ENCODE data around the gene CLIC2.

The CLIC2 gene

GRCh38 chrX:155262970-155263754, 71.3 kb downstream of the CLIC2 start:
- no peak for DNase-seq

- DNase-seq = no peak
Observed at GRCh38 chrX:155259752-155260151, 74.7 kb downstream of the CLIC2 start.

DNA sequence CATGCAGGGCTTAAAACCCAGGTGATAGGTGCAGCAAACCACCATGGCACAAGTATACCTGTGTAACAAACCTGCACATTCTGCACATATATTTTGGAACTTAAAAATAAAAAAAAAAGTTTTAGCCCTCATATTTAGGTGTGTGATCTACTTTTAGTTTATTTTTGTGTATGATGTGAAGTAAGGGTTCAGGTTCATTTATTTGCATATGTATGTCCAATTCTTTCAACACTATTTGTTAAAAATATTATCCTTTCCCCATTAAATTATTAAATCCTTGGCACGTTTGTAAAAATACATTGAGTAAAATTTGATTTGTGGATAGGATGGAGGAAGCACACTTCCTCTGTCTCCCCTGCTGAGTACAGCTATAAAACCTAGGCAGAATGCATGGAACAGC, 83.0 kb downstream of the CLIC2 start:
- no peak for DNase-seq

- no peak for DNase-seq
Observed at GRCh38 chrX:155247497-155247896, 86.9 kb downstream of the CLIC2 start.

DNA sequence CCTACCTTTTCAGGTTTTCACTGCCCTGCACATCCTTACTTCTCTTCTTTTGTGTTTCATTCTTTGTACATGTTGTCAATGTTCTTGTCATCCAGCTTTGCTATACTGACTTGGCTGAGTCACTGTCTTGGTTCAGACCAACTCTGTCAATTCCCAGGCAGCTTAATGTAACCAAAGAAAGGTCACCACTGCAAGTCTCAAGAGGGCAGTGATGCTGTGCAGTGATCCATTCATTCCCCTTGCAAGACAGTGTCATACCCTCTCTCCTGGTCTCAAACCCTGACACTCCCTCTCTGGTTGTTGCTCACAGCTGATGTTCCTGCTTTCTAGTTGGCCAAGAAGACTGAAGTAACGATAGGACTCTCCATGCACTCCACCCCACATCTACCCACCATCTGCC, 87.7 kb downstream of the CLIC2 start:
- DNase-seq = no peak

- no peak for DNase-seq
Observed at GRCh38 chrX:155242300-155242699, 92.1 kb downstream of the CLIC2 start.

DNA sequence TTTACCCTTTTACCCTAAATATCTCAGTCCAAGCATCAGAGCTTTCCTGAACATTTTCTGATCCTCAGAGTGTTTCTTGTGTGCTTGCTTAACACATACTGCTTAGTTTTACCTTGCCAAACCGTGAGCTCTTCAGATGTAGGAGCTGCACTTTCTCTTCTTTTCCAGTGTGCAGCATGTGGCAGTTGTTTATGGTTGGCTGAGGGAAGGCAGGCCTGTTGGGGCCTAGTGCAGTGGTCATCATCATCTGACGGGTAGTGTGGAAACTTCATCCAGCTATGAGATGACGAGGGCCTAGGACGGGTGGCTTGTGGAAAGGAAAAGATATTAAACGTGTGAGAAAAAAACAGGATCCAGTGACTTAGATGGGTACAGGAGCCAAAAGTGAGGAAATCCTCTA, 96.7 kb downstream of the CLIC2 start:
- DNase-seq = no peak

- DNase-seq = no peak
Observed at GRCh38 chrX:155235891-155236290, 98.5 kb downstream of the CLIC2 start.

DNA sequence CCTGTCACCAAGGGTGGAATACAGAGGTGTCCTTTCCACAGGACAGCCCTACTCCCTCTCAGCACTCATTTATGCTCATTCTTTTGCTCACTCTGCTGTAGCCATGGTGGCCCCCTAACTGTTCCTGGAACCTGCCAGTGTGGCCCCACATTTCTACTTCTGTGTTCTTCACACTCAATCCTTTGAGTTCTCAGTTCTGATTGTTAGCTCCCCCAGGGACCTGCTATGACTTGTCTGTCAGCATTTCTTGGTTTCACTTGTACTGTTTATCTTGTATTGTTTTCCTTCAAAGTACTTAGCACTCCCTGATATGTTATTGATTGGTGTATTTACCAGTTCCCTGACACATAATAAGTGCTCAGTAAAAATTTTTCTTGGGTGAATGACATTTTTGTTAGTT, 103.3 kb downstream of the CLIC2 start:
- DNase-seq = no peak

All from stimulated activated CD8-positive, alpha-beta memory T cell treated with anti-CD3 and anti-CD28 coated beads, Interleukin-4, amount 100 ng/mL, for 48 hours (primary cell).